Osteoblast (primary cell): ENCODE measurements around the gene RPL6. TPM values are rescaled to one million over a fixed set of nuclear protein-coding genes. Genes with fewer than 3 reads are reported as not detected.
"Not testable (repeated sequence)": the region's sequence is repeated elsewhere in the genome, so short reads cannot be mapped to it uniquely, and the experiment has no call there.

ENCODE experiments used
- DNase-seq: peaks from one replicate; pipeline ENCODE4 v3.0.0; 2011; ENCODE audit warnings: low spot score, mixed read lengths; ENCODE audit not compliant: insufficient read length; ENCODE audit errors: missing footprints
- H2AFZ ChIP-seq: 2 replicates; pipeline ENCODE4 v1.6.0; 2011; ENCODE audit warnings: mild to moderate bottlenecking, low read length
- H3K27ac ChIP-seq: 2 replicates; pipeline ENCODE4 v1.5.1; 2011; ENCODE audit warnings: mild to moderate bottlenecking, low read depth, low read length, moderate library complexity
- H3K27me3 ChIP-seq: 2 replicates; pipeline ENCODE4 v1.6.0; 2012; ENCODE audit warnings: mild to moderate bottlenecking, control low read depth, inconsistent platforms, low read length, moderate library complexity; ENCODE audit not compliant: insufficient read depth
- H3K36me3 ChIP-seq: 2 replicates; pipeline ENCODE4 v1.5.1; 2011; ENCODE audit warnings: mild to moderate bottlenecking, low read length, control low read depth, moderate library complexity; ENCODE audit not compliant: insufficient read depth
- H3K4me1 ChIP-seq: 2 replicates; pipeline ENCODE4 v1.5.1; 2011; ENCODE audit warnings: mild to moderate bottlenecking, low read length, control low read depth, moderate library complexity; ENCODE audit not compliant: insufficient read depth
- H3K4me2 ChIP-seq: 2 replicates; pipeline ENCODE4 v1.6.0; 2011; ENCODE audit warnings: mild to moderate bottlenecking, low read length; ENCODE audit not compliant: insufficient read depth
- H3K4me3 ChIP-seq: fragments of 200-600 bp; sonication (generic); 3 replicates; pipeline ENCODE4 v1.5.1; 2012; ENCODE audit warnings: mild to moderate bottlenecking, low read length, inconsistent platforms; ENCODE audit not compliant: insufficient read depth
- H3K79me2 ChIP-seq: 2 replicates; pipeline ENCODE4 v1.6.0; 2012; ENCODE audit warnings: mild to moderate bottlenecking, low read length, control low read depth, inconsistent platforms; ENCODE audit not compliant: insufficient read depth
- H3K9me3 ChIP-seq: 2 replicates; pipeline ENCODE4 v1.5.1; 2011; ENCODE audit warnings: low read depth, low read length, control low read depth
- H4K20me1 ChIP-seq: 2 replicates; pipeline ENCODE4 v1.6.0; 2012; ENCODE audit warnings: mild to moderate bottlenecking, low read length, control low read depth; ENCODE audit not compliant: insufficient read depth
- CTCF ChIP-seq: IDR thresholded peaks from 2 replicates; pipeline ENCODE4 v1.5.1; 2011; ENCODE audit warnings: mild to moderate bottlenecking, low read depth, low read length, moderate library complexity; ENCODE audit errors: extremely low read depth
- total RNA-seq: library from RNA; depleted of rRNA; stranded (reverse); fragments of >200 nt; gene quantifications from 2 replicates; pipeline ENCODE4 v1.2.3, GENCODE V29; 2012

Gene RPL6
- total RNA-seq, 1 donor: 918 TPM

GRCh38 chr12:112413855-112414625 lies 4.6 kb upstream of the RPL6 start:
- Histone ChIP-seq H2AFZ (no peak overlapping the region), H3K27ac (no peak overlapping the region), H3K36me3 (no peaks in the 10 kb centered on the region), H3K4me2 (no peak overlapping the region), H3K79me2 (peaks cover 6% of the 10 kb centered on the region), H4K20me1 (no peaks in the 10 kb centered on the region), H3K9me3 (no peaks in the 10 kb centered on the region), H3K4me3 (no peak overlapping the region), H3K4me1 (no peaks in the 10 kb centered on the region), H3K27me3 (no peaks in the 10 kb centered on the region)
- TF ChIP-seq CTCF: no peak
- peak; percentile 18 for DNase-seq

GRCh38 chr12:112409906-112410244 lies 470 bp upstream of the RPL6 start:
- TF ChIP-seq CTCF: no peak
- Histone ChIP-seq H3K4me3 (peak overlapping the region; percentile 99), H2AFZ (peak overlapping the region; percentile 81), H3K27ac (no peak overlapping the region), H3K36me3 (peaks cover 39% of the 10 kb centered on the region), H3K27me3 (no peaks in the 10 kb centered on the region), H3K4me1 (peaks cover 22% of the 10 kb centered on the region), H4K20me1 (peaks cover 37% of the 10 kb centered on the region), H3K79me2 (peaks cover 22% of the 10 kb centered on the region), H3K9me3 (no peaks in the 10 kb centered on the region), H3K4me2 (no peak overlapping the region)
- no peak for DNase-seq

DNA sequence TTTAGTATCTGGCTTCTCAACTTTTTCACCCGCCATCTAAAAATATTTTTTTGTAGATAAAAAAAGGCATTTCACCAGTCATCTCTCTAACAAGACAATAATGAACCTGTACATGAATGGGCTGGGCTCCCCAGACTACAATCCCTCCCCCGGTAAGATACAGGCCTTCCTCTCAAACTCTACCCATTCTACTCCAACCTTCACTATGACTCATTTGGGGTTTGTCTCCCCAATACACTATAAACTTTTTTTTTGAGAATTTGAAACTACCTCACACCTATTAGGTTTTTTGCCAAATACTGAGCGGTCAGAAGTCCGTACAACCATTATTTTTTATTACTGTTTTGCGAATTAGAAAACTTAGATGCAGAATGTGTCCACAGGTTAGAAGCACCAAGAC lies 784 bp downstream of the RPL6 start:
- Histone ChIP-seq H3K9me3 (no peaks in the 10 kb centered on the region), H3K79me2 (peaks cover 22% of the 10 kb centered on the region), H3K36me3 (peaks cover 47% of the 10 kb centered on the region), H3K27ac (peak overlapping the region; percentile 98), H3K4me3 (peak overlapping the region; percentile 99), H4K20me1 (peaks cover 45% of the 10 kb centered on the region), H3K4me2 (peak overlapping the region; percentile 97), H3K4me1 (peaks cover 22% of the 10 kb centered on the region), H3K27me3 (no peaks in the 10 kb centered on the region), H2AFZ (peak overlapping the region; percentile 98)
- no peak for DNase-seq
- no peak for TF ChIP-seq CTCF

DNA sequence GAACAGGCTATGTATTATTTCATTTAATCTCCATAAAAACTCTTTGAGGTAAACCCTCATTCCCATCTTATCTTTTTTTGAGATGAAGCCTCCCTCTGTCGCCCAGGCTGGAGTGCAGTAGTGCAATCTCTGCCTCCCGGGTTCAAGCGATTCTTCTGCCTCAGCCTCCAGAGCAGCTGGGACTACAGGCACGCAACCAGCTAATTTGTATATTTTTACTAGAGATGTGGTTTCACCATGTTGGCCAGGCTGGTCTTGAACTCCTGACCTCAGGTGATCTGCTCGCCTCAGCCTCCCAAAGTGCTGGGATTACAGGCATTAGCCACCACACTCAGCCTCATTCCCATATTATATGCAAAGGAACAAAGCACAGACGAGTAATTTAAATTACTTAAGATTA lies 1.7 kb downstream of the RPL6 start:
- Histone ChIP-seq H4K20me1 (peaks cover 45% of the 10 kb centered on the region), H3K36me3 (peaks cover 47% of the 10 kb centered on the region), H3K79me2 (peaks cover 22% of the 10 kb centered on the region), H3K4me1 (peaks cover 22% of the 10 kb centered on the region), H3K4me2 (peak overlapping the region; percentile 97), H3K4me3 (peak overlapping the region; percentile 99)
- not testable (repeated sequence) for H3K27me3 ChIP-seq, H3K27ac ChIP-seq, H3K9me3 ChIP-seq, H2AFZ ChIP-seq, DNase-seq
